Measurements from ENCODE around the gene CDK19.

- no peak; the same call in 1 of the 2 replicates for TF ChIP-seq JUND (IDR thresholded peaks at IDR 0.05)
- TF ChIP-seq TAF1 (IDR thresholded peaks at IDR 0.05; ENCODE audit: borderline replicate concordance, low read depth, low read length): no peak
- no peak for TF ChIP-seq CHD2 (IDR thresholded peaks at IDR 0.05; ENCODE audit: low read length, partially characterized antibody)
- no peak for TF ChIP-seq CTCF (IDR thresholded peaks at IDR 0.05)
- no peak for TF ChIP-seq IRF3 (IDR thresholded peaks at IDR 0.05; ENCODE audit: low read depth, low read length)
- TF ChIP-seq REST (IDR thresholded peaks at IDR 0.05; ENCODE audit: low read depth, low read length): no peak
- no peak for TF ChIP-seq POLR2AphosphoS5 (IDR thresholded peaks at IDR 0.05; ENCODE audit: low read depth, low read length)
- no peak for TF ChIP-seq YY1 (IDR thresholded peaks at IDR 0.05; ENCODE audit: low read depth)
- no peak for TF ChIP-seq EZH2phosphoT487 (IDR thresholded peaks at IDR 0.05; ENCODE audit: borderline replicate concordance, low read depth)
- no peak; the same call in 1 of the 2 replicates for TF ChIP-seq PBX3 (IDR thresholded peaks at IDR 0.05)
These were observed 133.5 kb downstream of the CDK19 start for GRCh38 chr6:110681543-110682459.

Measured in SK-N-SH (cell line).